Upper lobe of right lung (tissue), 1 donor: ENCODE data around the gene SLC32A1. TPM values are rescaled to one million over a fixed set of nuclear protein-coding genes. Genes with fewer than 3 reads are reported as not detected.

Experiments
- ATAC-seq: fragments of 200-7000 bp; cut with Tn5 transposase; one replicate; pipeline ENCODE4 v1.9.1; 2020; ENCODE audit warnings: mild to moderate bottlenecking, moderate library complexity
- DNase-seq: peaks from one replicate; pipeline ENCODE4 v3.0.0-alpha.2; 2020
- H3K27ac ChIP-seq: fragments of 200-600 bp; one replicate; pipeline ENCODE4 v1.8.0; 2022
- H3K27me3 ChIP-seq: fragments of 200-600 bp; one replicate; pipeline ENCODE4 v1.8.0; 2022; ENCODE audit warnings: mild to moderate bottlenecking
- H3K36me3 ChIP-seq: fragments of 200-600 bp; one replicate; pipeline ENCODE4 v1.8.0; 2022
- H3K4me1 ChIP-seq: fragments of 200-600 bp; one replicate; pipeline ENCODE4 v1.8.0; 2022
- H3K4me3 ChIP-seq: fragments of 200-600 bp; one replicate; pipeline ENCODE4 v1.8.0; 2022; ENCODE audit warnings: mild to moderate bottlenecking
- H3K9me3 ChIP-seq: fragments of 200-600 bp; one replicate; pipeline ENCODE4 v1.8.0; 2022
- intact Hi-C: fragments of 100-400 bp; cut with DNase I; formaldehyde crosslinking; loops from one replicate; pipeline ENCODE4 v1.11.0; 2022
- total RNA-seq: library from RNA; stranded (reverse); fragmentation: NEBNext Ultra II Directional; extraction: Animal tissue kit (Norgen Biotek cat#: 25700); gene quantifications from one replicate; pipeline ENCODE4 v1.2.1, GENCODE V29; 2021
- TF ChIP-seq, protein P1 (sequence below): fragments of 200-600 bp; IDR thresholded peaks from one replicate; pipeline ENCODE4 v1.8.0; 2022; ENCODE audit warnings: antibody characterized with exemption
- donor health status: DM: no; HTN: yes; CAD: no; lungs with severe emphysema.

SLC32A1 gene
- total RNA-seq, 1 donor from 2014 or later, result not detected

DNA sequence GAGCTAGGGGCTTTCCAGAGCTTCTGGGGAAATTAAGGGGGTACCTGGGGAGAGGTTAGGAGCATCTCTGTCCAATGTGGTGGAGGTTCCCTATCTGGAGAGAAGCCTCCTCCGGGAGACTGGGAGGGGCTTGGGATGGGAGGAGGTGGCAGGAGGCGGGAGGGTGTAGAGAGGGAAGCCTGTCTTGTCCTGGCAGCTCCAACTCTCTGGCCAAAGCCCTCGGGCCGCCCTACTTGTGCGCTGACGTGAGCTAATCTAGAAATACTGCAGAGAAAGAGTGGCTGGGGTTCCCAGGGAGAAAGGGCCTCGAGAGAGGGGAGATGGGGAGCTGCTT lies 1.6 kb upstream of the SLC32A1 start:
- intact Hi-C loops, result no loop called here
- H3K4me1 ChIP-seq, result no peaks in the 10 kb centered on the region
- no peaks in the 10 kb centered on the region for H3K9me3 ChIP-seq

DNA sequence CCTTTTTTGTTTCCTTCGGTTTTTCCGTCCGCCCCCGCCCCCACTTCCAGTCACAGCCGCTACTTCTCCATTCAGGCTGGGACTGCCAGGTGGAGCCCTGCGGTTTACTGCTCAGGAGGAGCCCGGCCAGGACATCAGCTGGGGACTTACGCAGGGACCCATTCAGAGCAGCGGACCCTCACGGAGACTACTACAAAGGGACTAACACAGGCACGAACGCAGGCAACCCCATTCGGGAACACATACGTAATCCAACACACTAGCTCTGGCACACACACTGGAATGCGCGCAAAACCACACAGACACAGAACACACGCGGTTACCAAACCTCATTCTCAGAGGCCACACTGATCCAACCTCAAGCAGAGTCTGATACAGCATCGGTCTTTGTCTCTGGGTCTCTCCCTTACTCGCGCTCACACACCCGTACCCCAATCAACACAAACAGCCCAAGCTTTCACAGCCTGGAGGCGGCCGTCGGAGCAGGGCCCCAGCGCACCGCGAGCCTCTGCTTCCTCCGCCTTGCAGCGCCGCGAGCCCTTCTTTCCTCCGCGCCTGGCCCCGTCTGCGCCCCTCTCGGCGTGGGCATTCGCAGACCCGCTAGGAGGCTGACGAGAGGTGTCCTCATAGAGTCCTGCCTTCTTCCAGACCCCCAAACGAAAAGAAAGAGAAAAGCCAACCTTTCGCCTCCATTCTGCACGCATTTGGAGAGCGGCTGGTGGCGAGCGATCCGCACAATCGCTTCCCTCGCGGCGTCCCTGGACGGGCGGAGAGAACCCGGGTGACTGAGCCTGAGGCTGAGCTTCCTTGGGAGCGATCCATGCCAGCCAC lies 1.1 kb upstream of the SLC32A1 start:
- intact Hi-C loops, result no loop called here
- H3K36me3 ChIP-seq, result no peaks in the 10 kb centered on the region
- no peak for ATAC-seq
- H3K4me3 ChIP-seq, result no peak overlapping the region
- TF ChIP-seq, protein P1, sequence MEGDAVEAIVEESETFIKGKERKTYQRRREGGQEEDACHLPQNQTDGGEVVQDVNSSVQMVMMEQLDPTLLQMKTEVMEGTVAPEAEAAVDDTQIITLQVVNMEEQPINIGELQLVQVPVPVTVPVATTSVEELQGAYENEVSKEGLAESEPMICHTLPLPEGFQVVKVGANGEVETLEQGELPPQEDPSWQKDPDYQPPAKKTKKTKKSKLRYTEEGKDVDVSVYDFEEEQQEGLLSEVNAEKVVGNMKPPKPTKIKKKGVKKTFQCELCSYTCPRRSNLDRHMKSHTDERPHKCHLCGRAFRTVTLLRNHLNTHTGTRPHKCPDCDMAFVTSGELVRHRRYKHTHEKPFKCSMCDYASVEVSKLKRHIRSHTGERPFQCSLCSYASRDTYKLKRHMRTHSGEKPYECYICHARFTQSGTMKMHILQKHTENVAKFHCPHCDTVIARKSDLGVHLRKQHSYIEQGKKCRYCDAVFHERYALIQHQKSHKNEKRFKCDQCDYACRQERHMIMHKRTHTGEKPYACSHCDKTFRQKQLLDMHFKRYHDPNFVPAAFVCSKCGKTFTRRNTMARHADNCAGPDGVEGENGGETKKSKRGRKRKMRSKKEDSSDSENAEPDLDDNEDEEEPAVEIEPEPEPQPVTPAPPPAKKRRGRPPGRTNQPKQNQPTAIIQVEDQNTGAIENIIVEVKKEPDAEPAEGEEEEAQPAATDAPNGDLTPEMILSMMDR, result no peak
- no peak for DNase-seq
- no peak overlapping the region for H3K27ac ChIP-seq
- H3K27me3 ChIP-seq, result peaks cover 93% of the 10 kb centered on the region
- no peaks in the 10 kb centered on the region for H3K4me1 ChIP-seq
- no peaks in the 10 kb centered on the region for H3K9me3 ChIP-seq

More for the DNA sequence above, 1.6 kb upstream of the SLC32A1 start:
- peaks cover 87% of the 10 kb centered on the region for H3K27me3 ChIP-seq
- TF ChIP-seq, protein P1, result no peak
- H3K27ac ChIP-seq, result no peak overlapping the region
- ATAC-seq (no peak), DNase-seq (no peak)
- no peak overlapping the region for H3K4me3 ChIP-seq
- H3K36me3 ChIP-seq, result no peaks in the 10 kb centered on the region

DNA sequence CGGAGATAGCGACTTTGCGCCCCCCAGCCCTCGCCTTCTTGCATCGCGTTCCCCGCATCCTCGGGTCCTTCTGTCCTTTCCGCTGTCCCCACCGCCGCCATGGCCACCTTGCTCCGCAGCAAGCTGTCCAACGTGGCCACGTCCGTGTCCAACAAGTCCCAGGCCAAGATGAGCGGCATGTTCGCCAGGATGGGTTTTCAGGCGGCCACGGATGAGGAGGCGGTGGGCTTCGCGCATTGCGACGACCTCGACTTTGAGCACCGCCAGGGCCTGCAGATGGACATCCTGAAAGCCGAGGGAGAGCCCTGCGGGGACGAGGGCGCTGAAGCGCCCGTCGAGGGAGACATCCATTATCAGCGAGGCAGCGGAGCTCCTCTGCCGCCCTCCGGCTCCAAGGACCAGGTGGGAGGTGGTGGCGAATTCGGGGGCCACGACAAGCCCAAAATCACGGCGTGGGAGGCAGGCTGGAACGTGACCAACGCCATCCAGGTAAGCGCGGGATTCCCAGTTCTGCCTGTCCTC lies 401 bp downstream of the SLC32A1 start:
- no peaks in the 10 kb centered on the region for H3K36me3 ChIP-seq

DNA sequence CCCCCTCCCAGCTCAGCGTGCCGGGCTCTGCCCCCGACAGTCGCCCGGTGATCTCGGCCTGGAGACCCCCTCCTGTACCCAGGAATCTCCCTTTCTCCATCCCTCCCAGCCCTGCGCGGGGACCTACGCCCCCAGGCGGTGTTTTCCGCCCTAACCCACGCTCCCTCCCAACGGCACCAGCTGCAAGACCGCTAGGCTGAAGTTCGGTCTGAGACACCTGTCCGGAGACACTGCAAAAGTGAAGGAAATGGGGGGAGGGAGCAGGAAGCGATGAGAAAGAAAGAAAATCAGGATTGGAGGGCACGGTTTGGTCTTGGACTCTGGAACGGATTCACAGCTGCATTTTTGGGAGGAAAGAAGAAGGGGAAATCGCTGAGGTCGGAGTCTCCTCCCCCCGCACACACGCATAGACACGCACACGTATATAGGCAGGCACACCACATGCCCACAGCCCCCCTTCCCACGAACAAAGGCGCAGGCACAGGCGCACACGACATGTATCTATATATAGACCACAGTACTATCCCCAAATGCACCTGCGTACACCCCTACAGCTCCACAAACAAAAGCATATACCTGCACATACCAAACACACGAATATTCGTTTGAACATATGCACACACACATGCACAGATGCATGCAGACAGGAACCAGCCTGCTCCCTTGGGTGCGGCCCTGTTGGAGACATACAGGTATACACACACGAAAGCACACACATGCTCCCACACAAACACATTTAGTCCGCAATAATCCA lies 1.0 kb downstream of the SLC32A1 start:
- H3K9me3 ChIP-seq, result no peaks in the 10 kb centered on the region
- no peak overlapping the region for H3K27ac ChIP-seq
- intact Hi-C loops, result no loop called here
- no peak for DNase-seq
- no peak overlapping the region for H3K4me3 ChIP-seq
- no peak for ATAC-seq
- TF ChIP-seq, protein P1, result no peak
- peaks cover 96% of the 10 kb centered on the region for H3K27me3 ChIP-seq
- no peaks in the 10 kb centered on the region for H3K36me3 ChIP-seq
- H3K4me1 ChIP-seq, result no peaks in the 10 kb centered on the region

More for the DNA sequence above, 401 bp downstream of the SLC32A1 start:
- H3K27me3 ChIP-seq, result peaks cover 95% of the 10 kb centered on the region
- H3K4me3 ChIP-seq, result no peak overlapping the region
- no peak overlapping the region for H3K27ac ChIP-seq
- DNase-seq, result no peak
- TF ChIP-seq, protein P1, result no peak
- no peak for ATAC-seq
- no peaks in the 10 kb centered on the region for H3K4me1 ChIP-seq
- intact Hi-C loops, result no loop called here
- no peaks in the 10 kb centered on the region for H3K9me3 ChIP-seq

DNA sequence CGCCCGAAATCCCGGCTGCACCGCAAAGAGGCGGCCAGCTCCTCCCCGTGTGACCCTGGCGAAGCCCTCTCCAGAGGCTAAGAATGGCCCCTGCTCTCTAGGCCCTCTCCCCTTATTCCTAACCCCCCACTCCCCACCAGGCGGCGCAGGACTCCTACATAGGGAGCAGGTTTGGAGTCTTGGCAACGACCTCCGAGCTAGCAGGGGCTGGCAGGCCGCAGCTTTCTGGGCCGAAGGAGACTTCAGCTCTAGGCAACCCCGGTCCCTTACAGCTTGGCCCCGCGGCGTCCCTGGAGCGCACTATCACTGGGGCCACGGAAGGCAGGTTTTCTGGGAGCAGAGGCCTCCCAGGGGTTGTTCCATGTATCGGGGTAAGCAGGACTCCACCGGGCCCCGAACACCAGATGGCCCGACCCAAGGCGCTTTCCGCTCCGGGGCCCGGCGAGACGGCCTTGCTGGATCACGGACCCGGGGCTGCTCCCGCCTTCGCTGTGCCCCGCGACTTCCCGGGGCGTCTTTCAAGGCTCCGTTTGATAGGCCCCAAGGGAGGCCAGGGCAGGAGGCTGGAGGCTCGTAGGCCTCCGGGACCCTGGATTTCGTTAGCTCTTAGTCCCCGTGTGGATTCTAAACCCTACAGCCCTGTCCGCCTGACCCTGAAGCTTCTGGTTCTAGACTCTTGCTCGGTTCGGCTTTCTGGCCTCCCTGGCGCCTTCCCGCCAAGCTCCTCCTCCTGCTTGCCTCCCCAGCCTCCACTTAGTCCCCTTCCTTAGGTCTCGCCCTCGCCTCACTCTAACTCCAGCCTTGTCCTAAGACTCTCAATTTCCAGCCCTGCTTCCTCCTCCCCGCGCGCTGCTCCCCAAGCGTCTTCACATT lies 1.9 kb downstream of the SLC32A1 start:
- Histone ChIP-seq H3K27me3 (peaks cover 99% of the 10 kb centered on the region), H3K4me3 (no peak overlapping the region), H3K4me1 (peaks cover 8% of the 10 kb centered on the region), H3K27ac (no peak overlapping the region), H3K9me3 (no peaks in the 10 kb centered on the region), H3K36me3 (no peaks in the 10 kb centered on the region)
- intact Hi-C loops, result no loop called here
- TF ChIP-seq, protein P1, result peak; percentile 9
- ATAC-seq (no peak), DNase-seq (no peak)
